ENCODE measurements around the gene SERPINA10.

- no peak for TF ChIP-seq TARDBP (IDR thresholded peaks at IDR 0.05)
- no peak for TF ChIP-seq SP1 (IDR thresholded peaks at IDR 0.05)
- TF ChIP-seq SUZ12 (IDR thresholded peaks at IDR 0.05): no peak
- no peak for TF ChIP-seq LEF1 (IDR thresholded peaks at IDR 0.05; ENCODE audit: borderline replicate concordance)
- TF ChIP-seq NFRKB (IDR thresholded peaks at IDR 0.05): no peak
- TF ChIP-seq FOXA1 (IDR thresholded peaks at IDR 0.05): no peak
- TF ChIP-seq FOXK2 (IDR thresholded peaks at IDR 0.05): no peak
- TF ChIP-seq, protein P1, sequence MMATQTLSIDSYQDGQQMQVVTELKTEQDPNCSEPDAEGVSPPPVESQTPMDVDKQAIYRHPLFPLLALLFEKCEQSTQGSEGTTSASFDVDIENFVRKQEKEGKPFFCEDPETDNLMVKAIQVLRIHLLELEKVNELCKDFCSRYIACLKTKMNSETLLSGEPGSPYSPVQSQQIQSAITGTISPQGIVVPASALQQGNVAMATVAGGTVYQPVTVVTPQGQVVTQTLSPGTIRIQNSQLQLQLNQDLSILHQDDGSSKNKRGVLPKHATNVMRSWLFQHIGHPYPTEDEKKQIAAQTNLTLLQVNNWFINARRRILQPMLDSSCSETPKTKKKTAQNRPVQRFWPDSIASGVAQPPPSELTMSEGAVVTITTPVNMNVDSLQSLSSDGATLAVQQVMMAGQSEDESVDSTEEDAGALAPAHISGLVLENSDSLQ (IDR thresholded peaks at IDR 0.05): no peak
- no peak for TF ChIP-seq ARNT (IDR thresholded peaks at IDR 0.05)
- no peak for TF ChIP-seq ZNF384 (IDR thresholded peaks at IDR 0.05)
- no peak for TF ChIP-seq ELF4 (IDR thresholded peaks at IDR 0.05)
These were observed 45.0 kb upstream of the SERPINA10 start for GRCh38 chr14:94338023-94338422.

Data from HEK293T (cell line).